Posterior vena cava (tissue), 2 donors: ENCODE data around the gene ILK. TPM values are rescaled to one million over a fixed set of nuclear protein-coding genes. Genes with fewer than 3 reads are reported as not detected.

ENCODE experiments used
- DNase-seq: peaks from one replicate; pipeline ENCODE4 v3.0.0-alpha.2; 2020; ENCODE audit warnings: low spot score
- intact Hi-C, 2 donors: fragments of 100-400 bp; cut with DNase I; formaldehyde crosslinking; loops; one replicate each; pipeline versions ENCODE4 v1.14.1 to v1.14.2; 2022 to 2023
- total RNA-seq, 2 donors: library from RNA; stranded (reverse); fragmentation: NEBNext Ultra II Directional; extraction: Animal tissue kit (Norgen Biotek cat#: 25700); gene quantifications; one replicate each; pipeline ENCODE4 v1.2.1, GENCODE V29; 2021
- donor health status: DM: yes; HTN: yes; CAD: no.
- donor health status: DM: yes; HTN: yes; CAD: no.

ILK gene
- total RNA-seq, 2 donors from 2014 or later, result 340 to 384 TPM

DNA sequence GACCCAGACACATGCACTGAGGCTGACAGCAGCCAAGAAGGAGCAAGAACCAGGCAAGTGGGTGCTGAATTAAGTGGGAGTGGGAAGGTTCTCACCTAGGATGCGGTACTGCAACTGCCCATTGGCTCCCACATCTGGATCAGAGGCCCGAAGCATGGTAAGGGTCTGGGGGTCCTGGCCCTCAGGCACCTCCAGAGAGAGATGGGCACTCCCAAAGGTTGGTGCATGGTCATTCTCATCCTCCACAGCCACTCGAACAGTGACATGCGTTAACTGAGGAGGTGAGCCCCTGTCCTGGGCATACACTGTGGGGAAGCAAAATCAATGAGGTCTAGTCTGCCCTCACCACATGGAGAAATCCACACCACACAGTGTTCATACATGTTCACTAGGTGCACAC lies 25.0 kb downstream of the ILK start:
- no peak for DNase-seq
- intact Hi-C loops, result no loop called here

DNA sequence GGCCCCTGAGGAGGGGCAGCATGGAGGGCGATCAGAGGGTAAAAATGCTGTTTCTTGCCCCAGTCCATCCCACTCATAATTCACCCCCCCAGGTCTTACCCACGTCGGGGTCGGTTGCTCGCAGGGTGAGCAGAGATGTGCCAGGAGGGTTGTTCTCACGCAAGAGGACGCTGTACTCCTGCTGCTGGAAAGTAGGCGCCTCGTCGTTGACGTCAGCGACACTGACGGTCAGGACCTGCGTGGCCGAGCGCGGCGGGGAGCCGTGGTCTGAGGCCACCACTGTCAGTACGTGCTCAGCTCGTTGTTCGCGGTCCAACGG lies 26.0 kb downstream of the ILK start:
- intact Hi-C loops, result no loop called here
- DNase-seq, result no peak

DNA sequence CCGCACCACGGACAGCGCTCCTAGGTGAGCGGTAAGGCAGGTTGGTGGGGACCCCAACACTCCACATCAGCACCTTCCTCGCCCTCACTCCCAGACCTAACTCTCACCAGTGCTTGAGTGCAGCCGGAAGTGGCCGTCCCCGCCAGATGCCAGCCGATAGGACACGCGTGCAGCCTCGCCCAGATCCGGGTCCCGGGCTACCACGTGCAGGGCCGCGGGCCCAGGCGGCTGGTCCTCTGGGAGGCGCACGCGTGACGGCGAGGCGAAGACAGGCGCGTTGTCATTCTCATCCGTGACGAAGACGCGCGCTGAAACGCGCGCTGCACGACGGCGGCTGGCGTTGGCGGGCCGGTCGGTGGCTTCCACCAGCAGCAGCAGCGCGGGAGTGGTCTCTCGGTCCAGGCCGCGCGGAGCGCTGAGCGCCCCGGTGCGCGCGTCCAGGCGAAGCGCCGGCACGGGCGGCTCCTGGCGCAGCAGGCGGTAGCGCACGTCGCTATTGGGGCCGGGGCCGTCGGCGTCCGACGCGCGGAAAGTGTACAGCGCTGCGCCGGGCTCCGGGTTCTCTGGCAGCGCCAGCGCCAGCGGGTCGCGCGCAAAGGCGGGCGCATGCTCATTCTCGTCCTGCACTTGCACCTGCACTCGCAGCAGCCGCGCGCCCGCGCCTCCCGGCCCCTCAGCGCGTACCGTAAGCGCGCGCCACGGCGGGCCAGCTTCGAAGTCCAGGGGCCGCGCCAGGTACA lies 26.5 kb downstream of the ILK start:
- intact Hi-C loops, result no loop called here
- no peak for DNase-seq

DNA sequence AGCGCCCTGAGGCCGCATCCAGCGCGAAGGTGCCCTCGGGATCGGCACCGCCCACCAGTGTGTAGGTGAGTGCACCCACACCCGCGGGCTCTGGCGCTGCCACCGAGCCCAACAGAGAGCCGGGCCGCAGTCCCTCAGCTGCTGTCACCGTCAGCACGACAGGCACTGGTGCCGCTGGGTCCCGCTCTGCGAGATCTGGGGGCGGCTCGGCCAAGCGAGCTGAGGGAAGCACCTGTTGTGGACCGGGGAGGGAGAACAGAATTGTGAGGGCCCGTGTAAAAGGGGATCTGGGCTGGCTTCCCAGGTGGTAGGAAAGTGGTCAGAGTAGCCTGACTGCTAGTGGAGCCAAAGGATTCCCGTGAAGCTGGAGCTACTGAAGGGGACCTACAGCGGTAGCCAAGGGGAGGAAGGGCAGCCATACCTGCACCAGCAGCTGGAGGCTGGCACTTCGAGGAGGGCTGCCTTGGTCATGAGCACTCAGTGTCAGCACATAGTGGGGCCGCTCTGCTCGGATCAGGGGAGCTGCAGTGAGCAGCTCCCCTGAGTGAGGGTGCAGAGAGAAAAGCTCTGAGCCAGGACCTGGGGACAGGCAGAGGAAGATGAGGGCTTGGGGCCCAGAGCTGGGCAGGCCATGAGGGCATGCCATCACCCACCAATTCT lies 27.2 kb downstream of the ILK start:
- DNase-seq, result no peak
- intact Hi-C loops, result no loop called here

DNA sequence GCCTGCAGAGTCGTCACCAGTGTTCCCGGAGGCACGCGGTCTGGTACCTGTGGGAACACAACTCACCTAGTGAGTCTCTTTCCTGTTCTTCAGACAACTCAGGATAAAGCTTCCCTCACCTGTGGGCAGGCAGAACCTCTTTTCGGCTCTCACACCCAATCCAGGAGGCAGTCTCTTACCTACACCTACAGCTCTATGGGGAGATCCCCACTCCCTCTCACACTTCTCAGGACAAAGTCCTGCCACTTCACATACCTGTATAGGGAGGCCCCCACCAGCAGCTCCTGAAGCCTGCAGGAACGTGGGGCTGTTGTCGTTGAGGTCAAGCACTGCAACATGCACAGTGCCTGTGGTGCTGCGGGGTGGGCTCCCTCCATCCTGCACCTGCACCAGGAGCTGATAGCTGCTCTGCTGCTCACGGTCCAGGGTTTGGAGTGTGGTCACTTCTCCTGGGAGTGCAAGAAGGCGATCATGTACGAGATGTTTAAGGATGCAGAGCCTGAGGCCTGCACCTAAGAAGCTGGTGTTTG lies 27.9 kb downstream of the ILK start:
- DNase-seq, result no peak
- intact Hi-C loops, result no loop called here

DNA sequence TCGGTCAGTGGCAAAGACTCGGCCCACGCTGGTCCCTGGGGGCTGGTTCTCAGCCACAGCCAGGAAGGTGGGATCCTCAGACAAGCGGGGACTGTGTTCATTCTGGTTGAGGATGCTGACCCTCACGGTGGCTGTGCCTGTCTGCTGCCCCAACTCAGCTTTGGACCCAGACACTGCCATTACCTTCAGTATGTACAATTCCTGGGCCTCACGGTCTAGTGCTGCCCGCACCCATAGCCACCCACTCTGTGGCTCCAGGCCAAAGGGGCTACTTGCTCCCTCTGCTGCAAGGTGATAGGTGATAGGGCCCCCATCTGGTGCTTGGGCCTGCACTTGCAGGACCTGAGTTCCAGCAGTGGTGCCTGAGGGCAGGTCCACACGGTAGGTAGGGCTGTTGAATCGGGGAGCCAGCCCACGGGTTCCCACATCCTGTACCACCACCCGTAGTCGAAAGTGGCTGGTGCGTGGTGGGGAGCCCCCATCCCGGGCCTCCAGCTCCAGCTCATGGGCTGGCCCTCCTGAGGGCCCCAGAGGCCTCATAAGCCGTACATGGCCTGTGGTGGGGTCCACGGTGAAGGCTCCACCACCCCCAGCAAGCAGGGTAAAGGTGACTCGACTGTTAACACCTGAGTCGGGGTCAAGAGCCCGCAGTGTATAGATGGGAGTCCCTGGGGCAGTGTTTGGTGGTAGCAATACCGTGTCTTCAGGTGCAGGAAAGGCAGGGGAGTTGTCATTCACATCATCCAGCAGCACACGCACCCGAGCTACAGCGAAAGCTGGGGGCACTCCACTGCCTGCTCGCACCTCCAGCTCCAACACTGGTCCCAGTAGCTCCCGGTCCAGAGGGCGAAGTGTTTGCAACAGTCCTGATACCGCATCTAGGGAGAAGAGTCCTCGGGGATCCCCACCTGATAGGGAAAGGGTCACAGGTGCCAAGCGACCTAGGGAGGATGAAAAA lies 28.8 kb downstream of the ILK start:
- DNase-seq, result no peak
- intact Hi-C loops, result no loop called here

DNA sequence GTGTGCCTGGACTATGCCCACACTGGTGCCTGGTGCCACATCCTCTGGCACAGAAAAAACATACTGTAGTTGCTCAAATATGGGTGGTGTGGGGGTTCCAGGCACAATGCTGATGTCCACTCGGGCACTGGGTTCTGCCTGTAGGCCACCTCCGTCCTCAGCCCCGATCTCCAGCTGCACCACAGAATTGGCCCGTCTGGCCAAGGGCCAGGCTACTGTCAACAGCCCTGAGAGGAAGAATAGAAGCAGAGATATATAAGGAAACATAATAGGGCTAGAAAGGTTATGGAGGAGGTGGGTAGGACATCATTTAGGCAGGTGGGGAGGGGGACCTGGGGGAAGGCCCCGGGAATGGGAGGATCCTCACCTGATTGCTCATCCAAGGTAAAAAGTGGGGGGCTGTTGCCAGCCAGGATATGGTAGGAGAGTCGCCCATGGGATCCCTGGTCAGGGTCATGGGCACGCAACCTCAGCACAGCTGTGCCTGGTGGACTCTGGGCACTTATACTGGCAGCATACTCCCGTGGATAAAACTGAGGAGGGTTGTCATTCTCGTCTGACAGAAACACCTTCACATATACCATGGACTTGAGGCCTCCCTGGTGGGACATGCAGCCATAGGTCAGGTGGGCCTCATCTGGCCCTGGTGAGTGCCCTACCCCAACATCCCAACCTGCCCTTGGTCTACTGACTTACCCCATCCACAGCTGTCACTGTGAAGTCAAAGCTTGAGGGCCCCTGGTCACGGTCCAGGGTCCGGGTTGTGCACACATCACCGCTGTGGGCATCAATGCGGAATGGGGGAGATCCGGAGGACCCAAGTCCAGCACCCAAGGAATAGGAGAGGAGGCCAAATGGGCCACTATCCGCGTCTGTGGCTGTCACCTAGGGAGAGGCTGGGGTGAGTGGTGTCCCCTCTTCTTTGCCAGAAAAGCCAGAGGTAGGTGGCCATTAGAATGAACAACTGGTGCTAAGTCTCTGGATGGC lies 30.1 kb downstream of the ILK start:
- no peak for DNase-seq

DNA sequence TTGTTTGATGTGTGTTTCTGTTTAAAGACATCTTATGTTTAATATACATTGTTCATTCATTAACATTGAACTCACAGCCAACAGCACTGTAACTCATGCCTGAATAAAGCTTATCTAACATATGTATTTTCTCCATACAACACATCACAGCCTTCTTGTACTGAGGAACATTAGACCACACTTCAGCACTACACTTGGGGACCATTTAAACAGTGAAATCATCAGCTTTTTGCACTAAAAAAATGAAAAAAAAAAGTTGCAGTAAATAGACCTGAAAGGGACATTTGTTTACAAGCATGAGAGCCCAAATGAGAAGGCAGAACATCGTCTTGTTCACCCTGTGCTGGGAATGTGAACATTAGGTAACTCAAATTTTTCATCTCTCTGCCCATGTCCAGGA lies 31.0 kb downstream of the ILK start:
- no peak for DNase-seq
- intact Hi-C loops, result no loop called here

More for the DNA sequence above, 30.1 kb downstream of the ILK start:
- intact Hi-C loops, result no loop called here

DNA sequence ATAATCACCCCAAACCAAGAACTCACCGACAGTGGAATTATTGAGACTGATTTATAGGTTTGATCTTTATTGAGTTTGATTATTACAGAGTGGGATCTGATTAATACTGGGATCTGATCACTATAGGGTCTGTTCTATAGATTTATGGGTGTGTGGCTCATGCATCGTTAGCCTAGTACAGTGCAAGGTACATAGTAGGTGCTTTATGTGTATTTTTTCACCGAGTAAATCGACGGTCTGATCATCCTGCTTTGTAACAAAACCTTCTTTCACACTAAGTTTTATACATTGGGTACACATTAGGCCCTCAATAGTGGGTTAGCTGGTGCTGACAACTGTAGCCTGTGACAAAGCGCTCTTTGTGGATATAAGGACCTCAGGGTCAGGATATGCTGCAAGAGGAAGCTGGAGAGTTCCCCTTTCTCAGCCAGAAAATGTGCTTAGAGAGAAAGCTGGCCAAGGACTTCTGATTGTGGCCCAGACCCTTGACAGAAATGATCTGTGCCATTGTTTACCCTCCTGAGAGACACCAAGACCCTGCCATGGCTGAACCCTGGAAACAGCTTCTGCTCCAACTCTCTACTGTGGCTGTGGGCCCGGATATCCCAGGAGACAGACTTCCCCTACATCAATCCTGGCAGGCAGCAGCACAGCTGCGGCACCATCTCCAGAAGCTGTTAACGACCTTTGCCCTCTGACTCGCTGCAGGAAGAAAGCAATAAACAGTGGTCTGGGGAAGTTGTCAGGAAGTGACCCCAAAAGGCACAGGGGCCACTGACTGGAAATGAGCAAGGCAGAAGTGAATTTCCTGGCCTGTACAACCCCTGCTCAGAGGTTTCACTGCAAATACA lies 31.7 kb downstream of the ILK start:
- intact Hi-C loops, result no loop called here

DNA sequence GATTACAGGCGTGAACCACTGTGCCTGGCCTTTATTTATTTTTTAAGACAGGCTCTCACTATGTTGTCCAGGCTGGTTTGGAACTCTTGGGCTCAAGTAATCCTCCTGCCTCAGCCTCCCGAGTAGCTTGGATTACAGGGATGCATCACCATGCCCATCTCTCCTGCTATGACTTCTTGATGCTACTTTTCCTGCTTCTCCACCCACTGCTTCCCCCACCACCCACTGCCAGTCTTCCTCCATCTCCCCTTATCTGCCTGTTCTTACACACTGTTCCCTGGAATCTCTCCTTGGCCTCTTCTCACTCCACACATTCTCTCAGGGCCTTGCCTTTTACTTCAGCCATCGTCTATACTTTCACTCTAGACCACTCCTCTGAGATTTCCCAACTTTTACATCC lies 32.9 kb downstream of the ILK start:
- intact Hi-C loops, result no loop called here
- no peak for DNase-seq

More for the DNA sequence above, 31.7 kb downstream of the ILK start:
- no peak for DNase-seq

DNA sequence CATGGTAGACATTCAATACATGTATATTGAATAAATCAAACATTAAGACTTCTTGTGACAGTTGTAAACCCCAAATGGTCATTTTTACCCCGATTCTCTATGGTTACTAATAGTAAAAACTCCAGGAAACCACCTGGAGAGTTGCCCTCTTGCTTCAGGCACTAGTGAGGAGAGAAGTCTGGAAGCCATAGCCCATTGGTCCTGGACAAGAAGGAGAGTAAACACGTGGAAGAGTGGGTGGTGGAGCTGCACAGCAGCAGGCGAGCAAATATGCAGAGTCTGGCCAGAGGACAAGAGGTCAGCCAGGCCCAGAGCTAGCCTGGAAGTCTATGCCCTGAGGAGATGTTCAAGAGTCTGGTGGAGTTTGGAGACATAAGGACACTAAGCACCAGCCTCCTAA lies 34.3 kb downstream of the ILK start:
- no peak for DNase-seq
- intact Hi-C loops, result loop anchor here in 1 of 2 donors (1.0 kb wide), 1 partner anchor 45 kb away; no protein-coding TSS in a partner anchor

DNA sequence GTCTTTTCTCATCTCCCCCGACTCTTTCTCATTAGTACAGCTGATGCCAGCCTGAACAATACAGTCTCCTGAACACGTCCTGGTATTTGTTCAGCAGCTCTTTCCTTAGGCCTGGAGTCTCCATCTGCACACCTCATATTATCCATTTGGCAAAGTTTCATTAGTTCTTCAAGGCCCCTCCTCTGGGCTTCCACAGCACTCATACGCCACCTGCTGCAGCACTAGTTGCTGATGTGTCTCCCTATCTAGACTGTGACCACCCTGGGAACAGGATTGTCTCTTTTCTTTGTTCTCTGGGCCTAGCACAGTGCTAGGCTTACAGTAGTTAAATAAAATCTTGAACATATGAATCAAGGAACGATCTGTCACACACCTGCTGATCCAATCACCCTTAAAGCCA lies 34.9 kb downstream of the ILK start:
- no peak for DNase-seq
- intact Hi-C loops, result no loop called here

DNA sequence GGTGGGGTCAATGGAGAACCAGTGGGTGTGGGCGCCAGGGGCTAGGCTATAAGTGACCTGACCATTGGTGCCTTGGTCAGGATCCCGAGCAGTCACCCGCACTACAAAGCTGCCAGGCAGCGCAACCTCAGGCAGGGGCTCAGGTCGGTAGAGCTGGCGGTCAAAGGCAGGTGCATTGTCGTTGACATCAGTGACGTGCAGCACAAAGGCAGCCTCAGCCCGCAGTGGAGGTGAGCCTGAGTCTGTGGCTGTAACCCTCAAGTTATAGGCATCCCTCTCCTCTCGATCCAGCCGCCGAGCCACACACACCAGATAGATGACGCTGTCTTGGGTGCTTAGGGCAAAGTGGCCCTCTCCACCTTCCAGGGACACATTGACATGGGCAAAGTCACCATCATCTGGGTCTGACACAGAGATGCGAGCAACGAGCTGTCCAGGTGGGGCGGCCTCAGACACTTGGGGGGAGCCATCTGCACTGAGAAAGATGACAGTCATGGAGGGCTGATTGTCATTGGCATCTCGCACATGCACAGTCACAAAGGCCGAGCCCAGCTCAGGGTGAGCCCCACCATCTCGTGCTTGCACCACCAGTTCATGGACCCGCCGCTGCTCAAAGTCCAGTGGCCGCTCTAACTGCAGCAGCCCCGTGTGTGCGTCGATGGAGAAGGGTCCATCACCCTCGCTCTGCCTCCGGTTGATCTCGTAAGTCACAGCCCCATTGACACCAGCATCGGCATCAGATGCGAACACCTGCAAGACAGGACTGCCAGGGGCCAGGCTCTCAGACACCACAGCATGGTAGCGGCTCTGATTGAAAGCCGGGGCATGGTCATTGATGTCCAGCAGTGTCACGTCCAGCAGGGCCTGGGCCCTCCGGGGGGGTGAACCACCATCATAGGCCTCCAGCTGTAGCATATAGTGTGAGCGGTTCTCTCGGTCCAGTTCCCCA lies 36.7 kb downstream of the ILK start:
- DNase-seq, result no peak
- intact Hi-C loops, result no loop called here

DNA sequence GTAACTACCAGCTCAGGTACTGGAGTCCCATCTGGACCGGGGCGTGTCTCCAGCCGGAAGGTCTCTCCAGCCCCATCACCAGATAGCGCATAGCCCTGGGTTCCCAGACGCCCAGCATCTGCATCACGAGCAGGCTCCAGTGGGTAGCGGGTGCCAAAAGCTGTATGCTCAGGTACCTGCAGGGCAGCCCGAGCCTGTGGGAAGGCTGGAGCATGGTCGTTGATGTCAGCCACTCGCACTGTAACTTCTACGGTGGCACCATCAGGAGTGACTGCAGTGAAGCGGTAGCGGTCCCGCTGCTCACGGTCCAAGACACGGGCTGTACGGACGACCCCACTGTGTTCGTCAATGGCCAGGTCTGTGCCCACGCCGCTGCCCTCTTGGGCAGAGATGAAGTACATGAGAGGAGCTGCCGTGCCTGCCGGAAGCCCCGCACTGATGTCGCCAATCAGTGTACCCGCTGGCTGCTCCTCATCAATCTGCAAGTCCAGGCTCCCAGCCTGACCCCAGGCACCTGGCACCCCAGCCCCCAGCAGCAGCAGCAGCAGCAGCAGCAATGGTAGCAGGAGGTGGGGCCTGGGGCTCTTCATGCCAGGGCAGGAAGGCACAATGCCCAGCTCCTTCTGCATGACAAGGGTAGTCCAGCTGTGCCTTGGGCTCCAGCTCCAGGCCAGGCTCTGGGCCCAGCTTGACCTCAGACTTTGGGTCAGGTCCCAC lies 37.6 kb downstream of the ILK start:
- intact Hi-C loops, result no loop called here
- no peak for DNase-seq

DNA sequence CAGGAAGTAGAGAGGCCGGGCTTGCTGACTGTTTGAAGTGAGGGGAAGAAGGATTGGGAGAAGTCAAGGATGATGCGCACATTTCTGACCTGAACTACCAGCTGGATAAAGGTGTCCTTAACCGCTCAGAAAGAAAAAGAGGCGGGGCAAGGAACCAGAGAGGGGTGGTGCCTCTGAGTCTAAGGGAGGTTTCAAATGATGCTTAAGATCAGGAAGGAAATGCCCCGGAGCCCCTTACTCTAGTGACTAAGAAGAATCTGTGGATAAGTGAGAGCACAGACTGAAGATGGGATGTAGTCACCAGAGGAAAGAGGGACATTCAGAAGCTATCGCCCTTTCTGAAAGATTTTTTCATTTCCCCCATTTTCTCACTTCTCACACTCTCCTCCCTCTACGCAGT lies 39.4 kb downstream of the ILK start:
- no peak for DNase-seq
- intact Hi-C loops, result no loop called here

DNA sequence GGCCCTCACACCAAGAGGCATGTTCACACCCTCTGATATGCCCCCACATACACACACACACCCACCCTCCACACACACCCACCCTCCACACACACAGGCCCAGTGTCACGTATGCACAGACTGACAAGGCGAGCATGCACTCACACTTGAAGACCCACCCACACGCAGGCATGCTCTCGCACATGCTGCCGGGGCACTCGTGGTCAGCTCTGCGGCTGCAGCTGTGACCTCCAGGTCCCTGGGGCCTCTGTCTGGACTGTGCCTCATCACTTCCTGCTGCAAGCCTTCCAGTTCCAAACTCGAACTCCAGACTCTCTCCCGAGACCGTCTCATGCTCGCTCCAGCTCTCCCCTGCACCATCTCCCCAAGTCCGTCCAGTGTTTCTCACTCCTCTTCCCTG lies 42.5 kb downstream of the ILK start:
- peak; percentile 93 for DNase-seq
- intact Hi-C loops, result no loop called here
